Measurements from ENCODE around the gene RPTOR. TPM values are rescaled to one million over a fixed set of nuclear protein-coding genes. Genes with fewer than 3 reads are reported as not detected.

The RPTOR gene
- total RNA-seq, 1 donor from 2014 or later = 32.0 TPM

DNA sequence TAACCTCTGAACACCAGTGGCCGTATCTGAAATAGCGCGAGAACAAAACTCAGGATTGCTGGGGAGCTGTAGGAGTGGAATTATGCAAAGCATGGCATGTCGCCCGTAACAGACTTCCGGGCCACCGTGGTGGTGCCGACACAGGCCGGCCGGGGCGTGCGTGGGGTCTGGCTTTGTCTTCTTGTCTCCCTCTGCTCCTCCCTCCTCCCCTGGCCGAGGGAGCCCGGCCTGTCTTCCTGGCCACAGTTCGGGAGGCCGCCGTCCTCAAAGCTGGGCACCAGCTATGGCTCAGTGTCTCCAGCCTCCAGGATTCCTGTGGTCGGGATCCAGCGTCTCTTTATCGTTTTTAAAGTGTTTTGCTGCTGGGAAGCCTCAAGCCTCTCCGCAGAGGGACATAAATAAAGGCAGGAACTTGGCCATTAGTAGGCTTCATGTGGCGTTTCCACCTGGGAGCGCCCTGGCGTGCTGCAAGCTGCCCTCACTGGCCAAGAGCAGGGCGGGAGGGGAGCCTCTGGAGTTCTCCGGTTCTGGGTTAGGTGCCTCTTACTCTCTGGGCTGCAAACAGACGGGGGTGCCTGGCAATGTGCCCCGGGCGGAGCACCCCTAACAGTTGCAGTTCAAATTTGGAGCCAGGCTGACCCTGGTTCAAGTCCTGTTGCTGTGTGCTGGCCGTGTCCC, 46.3 kb upstream of the RPTOR start:
- H3K27me3 Mint-ChIP-seq (ENCODE audit: low read depth, unreplicated experiment) = peaks cover 53% of the 10 kb centered on the region
- H3K27ac Mint-ChIP-seq (ENCODE audit: unreplicated experiment) = no peak overlapping the region
- H3K9me3 Mint-ChIP-seq (ENCODE audit: unreplicated experiment) = no peaks in the 10 kb centered on the region
- H3K27me3 ChIP-seq (ENCODE audit: insufficient read depth, low read length) = peaks cover 7% of the 10 kb centered on the region
- no peaks in the 10 kb centered on the region for H3K9me3 ChIP-seq (ENCODE audit: insufficient read depth, low read depth, low read length)
- peak overlapping the region; percentile 25 for H3K4me3 ChIP-seq (ENCODE audit: insufficient read depth, low read depth, low read length)
- no peaks in the 10 kb centered on the region for H4K20me1 ChIP-seq (ENCODE audit: insufficient read depth, low read length)
- peaks cover 23% of the 10 kb centered on the region for H3K4me1 ChIP-seq (ENCODE audit: insufficient read depth, low read length)
- H3K36me3 Mint-ChIP-seq (ENCODE audit: low read depth, unreplicated experiment) = no peaks in the 10 kb centered on the region
- TF ChIP-seq EZH2 (IDR thresholded peaks at IDR 0.05; ENCODE audit: insufficient read depth, low read length) = no peak
- FAIRE-seq = no peak
- peak overlapping the region; percentile 66 for H3K4me2 ChIP-seq (ENCODE audit: low read length)
- DNase-seq (ENCODE audit: low read depth) = peak; percentile 77
- no peak overlapping the region for H3K4me3 Mint-ChIP-seq (ENCODE audit: unreplicated experiment)
- H2AFZ ChIP-seq (ENCODE audit: low read depth, low read length) = peak overlapping the region; percentile 80
- peak overlapping the region; percentile 11 for H3K27ac ChIP-seq (ENCODE audit: low read depth, low read length)
- no peaks in the 10 kb centered on the region for H3K36me3 ChIP-seq (ENCODE audit: insufficient read depth, low read length)
- peaks cover 13% of the 10 kb centered on the region for H3K4me1 Mint-ChIP-seq (ENCODE audit: low read depth, unreplicated experiment)
- H3K9ac ChIP-seq (ENCODE audit: low read length) = peak overlapping the region; percentile 54
- no peaks in the 10 kb centered on the region for H3K79me2 ChIP-seq (ENCODE audit: insufficient read depth, low read length)

DNA sequence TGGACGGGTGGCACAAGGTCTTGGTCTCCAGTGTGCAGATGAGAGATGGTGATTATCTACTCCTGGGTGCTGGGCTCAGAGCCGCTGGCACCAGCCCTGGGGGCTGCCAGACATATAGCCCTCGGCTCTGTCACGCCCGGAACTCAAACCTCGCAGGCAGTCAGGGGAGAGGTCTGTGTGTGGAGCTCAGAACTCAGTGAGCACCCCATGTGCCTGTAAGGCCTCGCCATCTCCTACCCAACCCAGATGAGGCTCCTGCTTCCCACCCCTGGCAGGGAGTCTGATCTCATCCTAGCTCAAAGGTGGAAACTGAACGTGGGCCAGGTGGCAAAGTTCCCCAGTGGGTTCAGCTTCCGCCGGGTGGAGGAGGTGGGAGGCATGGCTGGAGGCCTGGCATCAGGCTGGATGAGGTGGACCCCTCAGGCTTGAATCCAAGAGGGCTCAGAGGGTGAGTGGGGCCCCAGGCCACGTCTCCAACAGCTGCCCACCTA, 45.7 kb upstream of the RPTOR start:
- Histone ChIP-seq H3K27me3 (ENCODE audit: insufficient read depth, low read length) (peaks cover 5% of the 10 kb centered on the region), H3K9me3 (ENCODE audit: insufficient read depth, low read depth, low read length) (no peaks in the 10 kb centered on the region), H3K79me2 (ENCODE audit: insufficient read depth, low read length) (no peaks in the 10 kb centered on the region), H2AFZ (ENCODE audit: low read depth, low read length) (peak overlapping the region; percentile 80), H3K4me3 (ENCODE audit: insufficient read depth, low read depth, low read length) (no peak overlapping the region), H3K36me3 (ENCODE audit: insufficient read depth, low read length) (no peaks in the 10 kb centered on the region), H3K27ac (ENCODE audit: low read depth, low read length) (peak overlapping the region; percentile 11), H4K20me1 (ENCODE audit: insufficient read depth, low read length) (no peaks in the 10 kb centered on the region), H3K4me2 (ENCODE audit: low read length) (peak overlapping the region; percentile 66), H3K4me1 (ENCODE audit: insufficient read depth, low read length) (peaks cover 23% of the 10 kb centered on the region), H3K9ac (ENCODE audit: low read length) (peak overlapping the region; percentile 54)
- TF ChIP-seq EZH2 (IDR thresholded peaks at IDR 0.05; ENCODE audit: insufficient read depth, low read length) = no peak
- TF ChIP-seq, protein P1, sequence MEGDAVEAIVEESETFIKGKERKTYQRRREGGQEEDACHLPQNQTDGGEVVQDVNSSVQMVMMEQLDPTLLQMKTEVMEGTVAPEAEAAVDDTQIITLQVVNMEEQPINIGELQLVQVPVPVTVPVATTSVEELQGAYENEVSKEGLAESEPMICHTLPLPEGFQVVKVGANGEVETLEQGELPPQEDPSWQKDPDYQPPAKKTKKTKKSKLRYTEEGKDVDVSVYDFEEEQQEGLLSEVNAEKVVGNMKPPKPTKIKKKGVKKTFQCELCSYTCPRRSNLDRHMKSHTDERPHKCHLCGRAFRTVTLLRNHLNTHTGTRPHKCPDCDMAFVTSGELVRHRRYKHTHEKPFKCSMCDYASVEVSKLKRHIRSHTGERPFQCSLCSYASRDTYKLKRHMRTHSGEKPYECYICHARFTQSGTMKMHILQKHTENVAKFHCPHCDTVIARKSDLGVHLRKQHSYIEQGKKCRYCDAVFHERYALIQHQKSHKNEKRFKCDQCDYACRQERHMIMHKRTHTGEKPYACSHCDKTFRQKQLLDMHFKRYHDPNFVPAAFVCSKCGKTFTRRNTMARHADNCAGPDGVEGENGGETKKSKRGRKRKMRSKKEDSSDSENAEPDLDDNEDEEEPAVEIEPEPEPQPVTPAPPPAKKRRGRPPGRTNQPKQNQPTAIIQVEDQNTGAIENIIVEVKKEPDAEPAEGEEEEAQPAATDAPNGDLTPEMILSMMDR (IDR thresholded peaks at IDR 0.05; ENCODE audit: insufficient read depth, low read depth, low read length) = no peak
- no peak overlapping the region for H3K4me3 Mint-ChIP-seq (ENCODE audit: unreplicated experiment)
- FAIRE-seq (no peak), DNase-seq (ENCODE audit: low read depth) (no peak)
- H3K27ac Mint-ChIP-seq (ENCODE audit: unreplicated experiment) = no peak overlapping the region
- no peaks in the 10 kb centered on the region for H3K36me3 Mint-ChIP-seq (ENCODE audit: low read depth, unreplicated experiment)
- H3K9me3 Mint-ChIP-seq (ENCODE audit: unreplicated experiment) = no peaks in the 10 kb centered on the region
- H3K4me1 Mint-ChIP-seq (ENCODE audit: low read depth, unreplicated experiment) = peaks cover 13% of the 10 kb centered on the region
- H3K27me3 Mint-ChIP-seq (ENCODE audit: low read depth, unreplicated experiment) = peaks cover 50% of the 10 kb centered on the region

DNA sequence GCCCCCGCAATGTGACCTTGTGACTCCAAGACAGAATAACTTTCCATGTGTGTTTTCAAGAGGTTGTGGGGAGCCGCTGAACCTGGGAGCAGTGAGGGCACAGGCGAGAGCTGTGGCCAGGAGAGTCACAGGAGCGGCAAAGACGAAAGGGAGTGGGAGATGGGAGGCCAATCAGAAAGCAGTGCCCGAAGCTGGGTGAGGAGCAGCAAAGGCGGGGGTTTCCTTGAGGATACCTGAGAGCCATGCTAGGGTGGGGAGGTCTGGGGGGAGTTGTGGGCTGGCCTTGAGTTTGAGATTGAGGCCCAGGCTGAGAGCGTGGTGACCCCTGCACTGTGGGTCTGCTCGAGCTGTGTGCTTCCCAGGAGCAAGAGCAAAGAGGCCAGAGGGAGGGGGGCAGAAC, 45.1 kb upstream of the RPTOR start:
- Mint-ChIP-seq H3K4me3 (ENCODE audit: unreplicated experiment) (no peak overlapping the region), H3K36me3 (ENCODE audit: low read depth, unreplicated experiment) (no peaks in the 10 kb centered on the region), H3K4me1 (ENCODE audit: low read depth, unreplicated experiment) (peaks cover 13% of the 10 kb centered on the region), H3K27me3 (ENCODE audit: low read depth, unreplicated experiment) (peaks cover 44% of the 10 kb centered on the region), H3K9me3 (ENCODE audit: unreplicated experiment) (no peaks in the 10 kb centered on the region), H3K27ac (ENCODE audit: unreplicated experiment) (no peak overlapping the region)
- no peak for FAIRE-seq
- DNase-seq (ENCODE audit: low read depth) = no peak
- no peak overlapping the region for H3K4me3 ChIP-seq (ENCODE audit: insufficient read depth, low read depth, low read length)
- H3K27ac ChIP-seq (ENCODE audit: low read depth, low read length) = no peak overlapping the region
- H4K20me1 ChIP-seq (ENCODE audit: insufficient read depth, low read length) = no peaks in the 10 kb centered on the region
- no peak overlapping the region for H3K4me2 ChIP-seq (ENCODE audit: low read length)
- H3K79me2 ChIP-seq (ENCODE audit: insufficient read depth, low read length) = no peaks in the 10 kb centered on the region
- H3K4me1 ChIP-seq (ENCODE audit: insufficient read depth, low read length) = peaks cover 26% of the 10 kb centered on the region
- H3K9me3 ChIP-seq (ENCODE audit: insufficient read depth, low read depth, low read length) = no peaks in the 10 kb centered on the region
- no peaks in the 10 kb centered on the region for H3K36me3 ChIP-seq (ENCODE audit: insufficient read depth, low read length)
- TF ChIP-seq EZH2 (IDR thresholded peaks at IDR 0.05; ENCODE audit: insufficient read depth, low read length) = no peak
- TF ChIP-seq, protein P1 (IDR thresholded peaks at IDR 0.05; ENCODE audit: insufficient read depth, low read depth, low read length) = no peak
- H3K27me3 ChIP-seq (ENCODE audit: insufficient read depth, low read length) = peaks cover 5% of the 10 kb centered on the region
- no peak overlapping the region for H3K9ac ChIP-seq (ENCODE audit: low read length)
- H2AFZ ChIP-seq (ENCODE audit: low read depth, low read length) = no peak overlapping the region
